ENCODE results near the gene BCL2.

Gene BCL2

GRCh38 chr18:63284827-63285733 lies 34.5 kb downstream of the BCL2 start:
- no peak for DNase-seq

- DNase-seq: no peak
Measured at GRCh38 chr18:63284173-63284799, 35.3 kb downstream of the BCL2 start.

GRCh38 chr18:63283305-63284094 lies 36.1 kb downstream of the BCL2 start:
- DNase-seq: no peak

GRCh38 chr18:63282793-63283192 lies 36.8 kb downstream of the BCL2 start:
- no peak for DNase-seq

- no peak for DNase-seq
Measured at GRCh38 chr18:63273222-63273927, 46.2 kb downstream of the BCL2 start.

GRCh38 chr18:63272638-63273037 lies 46.9 kb downstream of the BCL2 start:
- DNase-seq: no peak

- no peak for DNase-seq
Measured at GRCh38 chr18:63271881-63272299, 47.7 kb downstream of the BCL2 start.

- DNase-seq: no peak
Measured at GRCh38 chr18:63271148-63271547, 48.4 kb downstream of the BCL2 start.

GRCh38 chr18:63267975-63268721 lies 51.4 kb downstream of the BCL2 start:
- no peak for DNase-seq

- no peak for DNase-seq
Measured at GRCh38 chr18:63266888-63267790, 52.4 kb downstream of the BCL2 start.

- DNase-seq: no peak
Measured at GRCh38 chr18:63265326-63265725, 54.2 kb downstream of the BCL2 start.

GRCh38 chr18:63264871-63265270 lies 54.7 kb downstream of the BCL2 start:
- DNase-seq: no peak

GRCh38 chr18:63263444-63263843 lies 56.1 kb downstream of the BCL2 start:
- no peak for DNase-seq

GRCh38 chr18:63262369-63263335 lies 56.9 kb downstream of the BCL2 start:
- DNase-seq: no peak

- no peak for DNase-seq
Measured at GRCh38 chr18:63261029-63261428, 58.5 kb downstream of the BCL2 start.

- no peak for DNase-seq
Measured at GRCh38 chr18:63260380-63260754, 59.2 kb downstream of the BCL2 start.

GRCh38 chr18:63259567-63260379 lies 59.8 kb downstream of the BCL2 start:
- no peak for DNase-seq

- DNase-seq: no peak
Measured at GRCh38 chr18:63258749-63259566, 60.6 kb downstream of the BCL2 start.
